HG03432 (cell line): ENCODE results near the gene GTF3C5.
"Not testable (repeated sequence)": the region's sequence is repeated elsewhere in the genome, so short reads cannot be mapped to it uniquely, and the experiment has no call there.

Experiments used
- ATAC-seq: cut with Tn5 transposase; IDR thresholded peaks from one replicate; pipeline ENCODE4 v1.9.1; 2021; ENCODE audit warnings: mild to moderate bottlenecking, moderate library complexity; ENCODE audit not compliant: unreplicated experiment

The GTF3C5 gene

GRCh38 chr9:133051966-133052539 lies 21.3 kb downstream of the GTF3C5 start:
- ATAC-seq, result no peak

GRCh38 chr9:133054194-133054890 lies 23.5 kb downstream of the GTF3C5 start:
- no peak for ATAC-seq

GRCh38 chr9:133054966-133055365 lies 24.2 kb downstream of the GTF3C5 start:
- no peak for ATAC-seq

GRCh38 chr9:133055788-133056420 lies 25.1 kb downstream of the GTF3C5 start:
- ATAC-seq, result no peak

GRCh38 chr9:133056533-133056932 lies 25.7 kb downstream of the GTF3C5 start:
- no peak for ATAC-seq

GRCh38 chr9:133057006-133057405 lies 26.2 kb downstream of the GTF3C5 start:
- ATAC-seq, result no peak

- ATAC-seq, result no peak
These were observed 26.8 kb downstream of the GTF3C5 start for GRCh38 chr9:133057553-133057952.

- ATAC-seq, result no peak
These were observed 27.3 kb downstream of the GTF3C5 start for GRCh38 chr9:133058071-133058470.

- ATAC-seq, result no peak
These were observed 27.9 kb downstream of the GTF3C5 start for GRCh38 chr9:133058550-133059320.

- no peak for ATAC-seq
These were observed 28.8 kb downstream of the GTF3C5 start for GRCh38 chr9:133059623-133060022.

GRCh38 chr9:133060417-133060841 lies 29.6 kb downstream of the GTF3C5 start:
- no peak for ATAC-seq

- ATAC-seq, result not testable (repeated sequence)
These were observed 30.4 kb downstream of the GTF3C5 start for GRCh38 chr9:133061019-133061763.

GRCh38 chr9:133061764-133062145 lies 31.0 kb downstream of the GTF3C5 start, which contains the start of gene CEL:
TSS of gene CEL (plus strand) at chr9:133061981. CDS start at chr9:133062003, 22 bp downstream.
- ATAC-seq, result not testable (repeated sequence)

GRCh38 chr9:133062569-133062968 lies 31.8 kb downstream of the GTF3C5 start:
- ATAC-seq, result not testable (repeated sequence)

- no peak for ATAC-seq
These were observed 32.3 kb downstream of the GTF3C5 start for GRCh38 chr9:133063159-133063499.

GRCh38 chr9:133063500-133064231 lies 32.9 kb downstream of the GTF3C5 start:
- no peak for ATAC-seq

- no peak for ATAC-seq
These were observed 33.7 kb downstream of the GTF3C5 start for GRCh38 chr9:133064241-133065069.

GRCh38 chr9:133065070-133065388 lies 34.2 kb downstream of the GTF3C5 start:
- no peak for ATAC-seq
